Right lobe of liver (tissue), 6 donors: ENCODE data around the gene ASB15. TPM values are rescaled to one million over a fixed set of nuclear protein-coding genes. Genes with fewer than 3 reads are reported as not detected.

Experiments
- ATAC-seq, 4 donors: fragments of 200-7000 bp; cut with Tn5 transposase; one replicate each; pipeline ENCODE4 v1.9.1; 2020; ENCODE audit warnings: mild to moderate bottlenecking in 4 of 4, moderate library complexity in 4 of 4
- DNase-seq, 3 donors: peaks; one replicate each; pipeline ENCODE4 v3.0.0-alpha.2; 2020
- H3K27ac ChIP-seq, 3 donors: fragments of 200-600 bp; one replicate each; pipeline ENCODE4 v1.8.0; 2022
- H3K27me3 ChIP-seq, 2 donors: fragments of 200-600 bp; one replicate each; pipeline ENCODE4 v1.8.0; 2022
- H3K36me3 ChIP-seq, 4 donors: fragments of 200-600 bp; sonication (generic) in 1 of 4; one replicate each; pipeline versions ENCODE4 v1.5.1 to v1.8.0; 2017 to 2022; ENCODE audit warnings: control low read depth in 1 of 4
- H3K4me1 ChIP-seq, 4 donors: fragments of 200-600 bp; sonication (generic) in 1 of 4; one replicate each; pipeline versions ENCODE4 v1.5.1 to v1.8.0; 2017 to 2022; ENCODE audit warnings: control low read depth in 1 of 4
- H3K4me3 ChIP-seq, 3 donors: fragments of 200-600 bp; one replicate each; pipeline ENCODE4 v1.8.0; 2022
- H3K9me3 ChIP-seq, 4 donors: fragments of 200-600 bp; sonication (generic) in 1 of 4; one replicate each; pipeline versions ENCODE4 v1.5.1 to v1.8.0; 2017 to 2022; ENCODE audit warnings: control low read depth in 1 of 4
- CTCF ChIP-seq, 4 donors: fragments of 200-600 bp in 3 of 4; fragments of 450-650 bp in 1 of 4; IDR thresholded peaks; one replicate each; pipeline versions ENCODE4 v1.5.1 to v1.8.0; 2016 to 2022; ENCODE audit warnings: antibody characterized with exemption in 4 of 4, mild to moderate bottlenecking in 2 of 4
- POLR2A ChIP-seq: fragments of 450-650 bp; IDR thresholded peaks from one replicate; pipeline ENCODE4 v1.6.1; 2017; ENCODE audit warnings: antibody characterized with exemption, mild to moderate bottlenecking
- WGBS: methylation state at CpG from one replicate; pipeline ENCODE4 v1.1.6; 2018; ENCODE audit warnings: low coverage, low lambda C conversion rate; ENCODE audit not compliant: insufficient coverage; ENCODE audit errors: missing lambda C conversion rate; 5-methylcytosine and 5-hydroxymethylcytosine counted together
- intact Hi-C, 2 donors: fragments of 100-400 bp; cut with DNase I; formaldehyde crosslinking; loops; one replicate each; pipeline versions ENCODE4 v1.11.2 to v1.14.1; 2022
- total RNA-seq, 6 experiments: library from RNA; depleted of rRNA in 2 of 6; stranded (reverse); fragments of >200 nt in 2 of 6; fragmentation: NEBNext Ultra II Directional in 3 of 6; extraction: Animal tissue kit (Norgen Biotek cat#: 25700) in 3 of 6; gene quantifications; one replicate each; pipeline versions ENCODE4 v1.1.0 to v1.2.4, GENCODE V29; 2016 to 2023
- donor health status: DM: no; HTN: yes; CAD: no.
- donor health status: DM: no; HTN: no; CAD: no.
- donor health status: DM: no; HTN: no; CAD: no.
- donor health status: DM: no; HTN: yes; CAD: no.
- donor health status: DM: no; HTN: yes; CAD: no.

ASB15 gene
- total RNA-seq, 6 experiments from 2014 or later: not detected

GRCh38 chr7:123557016-123557397 lies 44.6 kb upstream of the ASB15 start:
- H3K4me3 ChIP-seq: peak overlapping the region; percentile 67 to 92 (median 73)
- intact Hi-C loops: no loop called here
- no peaks in the 10 kb centered on the region for H3K27me3 ChIP-seq
- H3K27ac ChIP-seq: peak overlapping the region; percentile 81 to 92 (median 82)
- no peaks in the 10 kb centered on the region for H3K9me3 ChIP-seq
- peak; percentile 8 to 32 (median 20) for ATAC-seq
- H3K36me3 ChIP-seq: peaks cover 0 to 3% (median 0%) of the 10 kb centered on the region in 4 donors
- 2% methylated on average over 12 of the region's 12 CpGs for WGBS
- peaks cover 0 to 8% (median 0%) of the 10 kb centered on the region in 4 donors for H3K4me1 ChIP-seq
- no peak for DNase-seq
- TF ChIP-seq POLR2A (no peak), CTCF (IDR thresholded peaks at IDR 0.05) (no peak)

- peaks cover 0 to 3% (median 0%) of the 10 kb centered on the region in 4 donors for H3K36me3 ChIP-seq
- WGBS: 0% methylated on average over 28 of the region's 40 CpGs
- intact Hi-C loops: no loop called here
- TF ChIP-seq CTCF (IDR thresholded peaks at IDR 0.05) (no peak), POLR2A (peak; percentile 52)
- H3K27me3 ChIP-seq: no peaks in the 10 kb centered on the region
- peak; percentile 94 to 99 (median 96) for DNase-seq
- ATAC-seq: peak; percentile 100
- H3K4me3 ChIP-seq: peak within 1 kb of the TSS; percentile 67 to 92 (median 73)
- peak within 1 kb of the TSS; percentile 81 to 92 (median 82) for H3K27ac ChIP-seq
- no peaks in the 10 kb centered on the region for H3K9me3 ChIP-seq
- H3K4me1 ChIP-seq: peaks cover 0 to 8% (median 0%) of the 10 kb centered on the region in 4 donors
Measured at GRCh38 chr7:123557398-123558288, 44.0 kb upstream of the ASB15 start, which contains the start of gene NDUFA5. Gene NDUFA5, minus strand, starts transcription at chr7:123557818. Its CDS starts 23 bp downstream, at chr7:123557795.

GRCh38 chr7:123558289-123558874 lies 43.2 kb upstream of the ASB15 start:
- ATAC-seq (no peak), DNase-seq (no peak)
- intact Hi-C loops: no loop called here
- H3K27ac ChIP-seq: peak overlapping the region; percentile 33 to 82 (median 41)
- 49% methylated on average over 4 of the region's 4 CpGs for WGBS
- H3K27me3 ChIP-seq: no peaks in the 10 kb centered on the region
- H3K4me1 ChIP-seq: peaks cover 0 to 8% (median 0%) of the 10 kb centered on the region in 4 donors
- TF ChIP-seq POLR2A (no peak), CTCF (IDR thresholded peaks at IDR 0.05) (no peak)
- peaks cover 0 to 3% (median 0%) of the 10 kb centered on the region in 4 donors for H3K36me3 ChIP-seq
- H3K4me3 ChIP-seq: peak overlapping the region; percentile 67 to 92 (median 73)
- H3K9me3 ChIP-seq: no peaks in the 10 kb centered on the region

GRCh38 chr7:123562121-123562520 lies 39.5 kb upstream of the ASB15 start:
- H3K9me3 ChIP-seq: no peaks in the 10 kb centered on the region
- no peak overlapping the region for H3K4me3 ChIP-seq
- H3K36me3 ChIP-seq: no peaks in the 10 kb centered on the region
- no peak for TF ChIP-seq CTCF (IDR thresholded peaks at IDR 0.05)
- TF ChIP-seq POLR2A: no peak
- H3K4me1 ChIP-seq: no peaks in the 10 kb centered on the region
- intact Hi-C loops: no loop called here
- no peak overlapping the region for H3K27ac ChIP-seq
- DNase-seq (no peak), ATAC-seq (no peak)
- no peaks in the 10 kb centered on the region for H3K27me3 ChIP-seq
